MCF 10A (cell line): ENCODE results near the gene FXR1. TPM values are rescaled to one million over a fixed set of nuclear protein-coding genes. Genes with fewer than 3 reads are reported as not detected.

ENCODE experiments used
- BruUV-seq: library from RNA; stranded (reverse); fragments of 400-500 nt; replicated peaks from 2 replicates; lab custom pipeline; 2021; lab: Mats Ljungman, UMichigan
- CTCF ChIA-PET: fragments of 300-600 bp; sonication (Branson Sonifier 250); formaldehyde crosslinking; extraction: SDS; loops from one replicate; lab custom pipeline; 2021; ENCODE audit warnings: antibody characterized with exemption, inconsistent platforms; lab: Yijun Ruan, JAX
- POLR2A ChIA-PET: fragments of 300-600, 350-650 bp; sonication (Branson Sonifier 250); formaldehyde crosslinking; extraction: SDS; loops from one replicate; lab custom pipeline; 2020; ENCODE audit warnings: antibody characterized with exemption, inconsistent platforms; lab: Yijun Ruan, JAX
- DNase-seq: peaks from one replicate; pipeline ENCODE4 v3.0.0-alpha.2; 2018; ENCODE audit not compliant: unreplicated experiment
- H3K27ac Mint-ChIP-seq: one replicate; pipeline ENCODE4 v1.8.0; 2022; ENCODE audit warnings: mild to moderate bottlenecking, low read depth, mixed read lengths; ENCODE audit not compliant: unreplicated experiment
- H3K27me3 Mint-ChIP-seq: one replicate; pipeline ENCODE4 v1.8.0; 2022; ENCODE audit warnings: mixed read lengths; ENCODE audit not compliant: insufficient read depth, unreplicated experiment
- H3K36me3 Mint-ChIP-seq: one replicate; pipeline ENCODE4 v1.8.0; 2022; ENCODE audit warnings: mild to moderate bottlenecking, moderate library complexity, mixed read lengths; ENCODE audit not compliant: insufficient read depth, unreplicated experiment
- H3K4me1 Mint-ChIP-seq: one replicate; pipeline ENCODE4 v1.8.0; 2022; ENCODE audit warnings: mixed read lengths; ENCODE audit not compliant: insufficient read depth, unreplicated experiment
- H3K4me3 Mint-ChIP-seq: one replicate; pipeline ENCODE4 v1.8.0; 2022; ENCODE audit warnings: mild to moderate bottlenecking, moderate library complexity, mixed read lengths; ENCODE audit not compliant: unreplicated experiment
- H3K9me3 Mint-ChIP-seq: one replicate; pipeline ENCODE4 v1.8.0; 2022; ENCODE audit warnings: mixed read lengths; ENCODE audit not compliant: unreplicated experiment
- CTCF ChIP-seq: fragments of 200-600 bp; IDR thresholded peaks from one replicate; pipeline ENCODE4 v1.8.0; 2022; ENCODE audit warnings: antibody characterized with exemption, mild to moderate bottlenecking; ENCODE audit not compliant: unreplicated experiment
- intact Hi-C: fragments of 100-400 bp; cut with micrococcal nuclease; formaldehyde crosslinking; loops from 2 replicates; pipeline ENCODE4 v1.14.1; 2022
- total RNA-seq: library from RNA; stranded (reverse); gene quantifications from 2 replicates; pipeline ENCODE4 v1.2.3, GENCODE V29; 2022

FXR1 gene
- total RNA-seq, 1 experiment from 2014 or later: 166 TPM

GRCh38 chr3:180926526-180926925 lies 14.1 kb downstream of the FXR1 start:
- Mint-ChIP-seq H3K4me1 (peaks cover 6% of the 10 kb centered on the region), H3K27ac (no peak overlapping the region)

GRCh38 chr3:180929376-180929775 lies 16.9 kb downstream of the FXR1 start:
- no peak overlapping the region for H3K4me3 Mint-ChIP-seq
- H3K9me3 Mint-ChIP-seq: no peaks in the 10 kb centered on the region
- H3K27me3 Mint-ChIP-seq: no peaks in the 10 kb centered on the region
- H3K27ac Mint-ChIP-seq: peak overlapping the region; percentile 59
- peaks cover 31% of the 10 kb centered on the region for H3K36me3 Mint-ChIP-seq
- peaks cover 15% of the 10 kb centered on the region for H3K4me1 Mint-ChIP-seq
- POLR2A ChIA-PET: no interaction called here
- no peak for TF ChIP-seq CTCF
- CTCF ChIA-PET: no interaction called here
- BruUV-seq: no TSS peak
- intact Hi-C loops: no loop called here
- no peak for DNase-seq

More at GRCh38 chr3:180926526-180926925, 14.1 kb downstream of the FXR1 start:
- Mint-ChIP-seq H3K4me3 (no peak overlapping the region), H3K9me3 (no peaks in the 10 kb centered on the region), H3K27me3 (no peaks in the 10 kb centered on the region), H3K36me3 (peaks cover 23% of the 10 kb centered on the region)
- POLR2A ChIA-PET: interaction anchor here (1.1 to 1.5 kb wide), 2 partner anchors 14 to 26 kb away, joined by 3 to 6 read pairs; partner anchors contain the start of gene FXR1
- DNase-seq: no peak
- intact Hi-C loops: no loop called here
- no peak for TF ChIP-seq CTCF
- no TSS peak for BruUV-seq
- CTCF ChIA-PET: no interaction called here

- intact Hi-C loops: no loop called here
- Mint-ChIP-seq H3K36me3 (peaks cover 35% of the 10 kb centered on the region), H3K27ac (no peak overlapping the region), H3K9me3 (no peaks in the 10 kb centered on the region), H3K4me1 (peaks cover 15% of the 10 kb centered on the region), H3K4me3 (no peak overlapping the region), H3K27me3 (no peaks in the 10 kb centered on the region)
- no peak for TF ChIP-seq CTCF
- DNase-seq: no peak
- CTCF ChIA-PET: interaction anchor here (0.6 to 1.9 kb wide), 4 partner anchors 8 to 246 kb away, joined by 3 to 6 read pairs (median 4); no protein-coding TSS in a partner anchor
- BruUV-seq: no TSS peak
- POLR2A ChIA-PET: no interaction called here
Observed at GRCh38 chr3:180930526-180930925, 18.1 kb downstream of the FXR1 start.

- H3K9me3 Mint-ChIP-seq: no peaks in the 10 kb centered on the region
- H3K4me1 Mint-ChIP-seq: peaks cover 15% of the 10 kb centered on the region
- peaks cover 52% of the 10 kb centered on the region for H3K36me3 Mint-ChIP-seq
- CTCF ChIA-PET: interaction anchor here (0.6 kb wide), 2 partner anchors 279 to 1179 kb away, joined by 3 to 4 read pairs; no protein-coding TSS in a partner anchor
- DNase-seq: no peak
- intact Hi-C loops: no loop called here
- H3K27ac Mint-ChIP-seq: no peak overlapping the region
- POLR2A ChIA-PET: no interaction called here
- no peaks in the 10 kb centered on the region for H3K27me3 Mint-ChIP-seq
- no peak for TF ChIP-seq CTCF
- no TSS peak for BruUV-seq
- no peak overlapping the region for H3K4me3 Mint-ChIP-seq
Observed at GRCh38 chr3:180932819-180933218, 20.3 kb downstream of the FXR1 start.
